Measurements from ENCODE around the gene AKIRIN1. TPM values are rescaled to one million over a fixed set of nuclear protein-coding genes. Genes with fewer than 3 reads are reported as not detected.

AKIRIN1 gene
- polyA plus RNA-seq, 1 of the 3 experiments (the other 2 are of a cell fraction): 37.0 TPM

DNA sequence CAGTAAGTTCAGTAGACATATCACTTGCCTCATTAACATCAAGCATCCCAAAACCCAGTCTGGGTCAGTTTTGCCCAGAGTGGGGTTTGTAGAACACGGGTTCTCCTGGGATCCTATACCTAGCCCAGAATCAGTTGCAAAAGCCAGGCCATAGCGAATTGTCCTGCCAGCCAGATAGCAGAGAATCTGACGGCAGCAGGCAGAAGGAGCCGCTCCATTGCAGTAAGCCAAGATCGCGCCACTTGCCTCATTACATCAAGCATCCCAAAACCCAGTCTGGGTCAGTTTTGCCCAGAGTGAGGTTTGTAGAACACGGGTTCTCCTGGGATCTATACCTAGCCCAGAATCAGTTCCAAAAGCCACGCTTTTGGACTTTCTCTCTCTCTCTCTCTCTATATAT is 54.2 kb downstream of the AKIRIN1 start:
- Histone ChIP-seq H3K4me3 (ENCODE audit: low read depth in 2 of 2, low read length in 1 of 2) (no peak overlapping the region), H3K27ac (ENCODE audit: low read depth in 2 of 2, low read length in 1 of 2) (no peak overlapping the region), H3K9me3 (no peaks in the 10 kb centered on the region), H3K9ac (no peak overlapping the region), H3K9me2 (no peaks in the 10 kb centered on the region), H3F3A (replicated peaks; ENCODE audit: insufficient read depth) (peaks cover 19% of the 10 kb centered on the region), H4K20me1 (ENCODE audit: insufficient read depth) (no peaks in the 10 kb centered on the region), H3K4me2 (no peak overlapping the region), H3K4me1 (ENCODE audit: control insufficient read depth in 1 of 2, insufficient read depth in 2 of 2, low read depth in 1 of 2, low read length in 1 of 2) (0 out of 4 replicates have a peak, but pooled peaks cover 0 to 11% of the 10 kb centered on the region in 2 experiments), H3K36me3 (replicated peaks in 1 of 2; ENCODE audit: control insufficient read depth in 1 of 2, insufficient read depth in 2 of 2, low read length in 1 of 2) (peaks cover 3 to 18% of the 10 kb centered on the region in 2 experiments), H3K79me2 (ENCODE audit: insufficient read depth) (no peaks in the 10 kb centered on the region), H2AFZ (ENCODE audit: low read depth) (no peak overlapping the region), H3K27me3 (ENCODE audit: insufficient read depth) (no peaks in the 10 kb centered on the region)
- no CpG with 5 or more reads among the region's 8 CpGs for WGBS (ENCODE audit: low lambda C conversion rate)
- TF ChIP-seq GATA2 (CRISPR knock-in tag; IDR thresholded peaks at IDR 0.05): no peak
- TF ChIP-seq, protein P1, sequence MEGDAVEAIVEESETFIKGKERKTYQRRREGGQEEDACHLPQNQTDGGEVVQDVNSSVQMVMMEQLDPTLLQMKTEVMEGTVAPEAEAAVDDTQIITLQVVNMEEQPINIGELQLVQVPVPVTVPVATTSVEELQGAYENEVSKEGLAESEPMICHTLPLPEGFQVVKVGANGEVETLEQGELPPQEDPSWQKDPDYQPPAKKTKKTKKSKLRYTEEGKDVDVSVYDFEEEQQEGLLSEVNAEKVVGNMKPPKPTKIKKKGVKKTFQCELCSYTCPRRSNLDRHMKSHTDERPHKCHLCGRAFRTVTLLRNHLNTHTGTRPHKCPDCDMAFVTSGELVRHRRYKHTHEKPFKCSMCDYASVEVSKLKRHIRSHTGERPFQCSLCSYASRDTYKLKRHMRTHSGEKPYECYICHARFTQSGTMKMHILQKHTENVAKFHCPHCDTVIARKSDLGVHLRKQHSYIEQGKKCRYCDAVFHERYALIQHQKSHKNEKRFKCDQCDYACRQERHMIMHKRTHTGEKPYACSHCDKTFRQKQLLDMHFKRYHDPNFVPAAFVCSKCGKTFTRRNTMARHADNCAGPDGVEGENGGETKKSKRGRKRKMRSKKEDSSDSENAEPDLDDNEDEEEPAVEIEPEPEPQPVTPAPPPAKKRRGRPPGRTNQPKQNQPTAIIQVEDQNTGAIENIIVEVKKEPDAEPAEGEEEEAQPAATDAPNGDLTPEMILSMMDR (IDR thresholded peaks at IDR 0.05): no peak
- no peak for TF ChIP-seq FOXJ3 (CRISPR knock-in tag; IDR thresholded peaks at IDR 0.05)
- TF ChIP-seq RCOR1 (IDR thresholded peaks at IDR 0.05; ENCODE audit: low read length): no peak
- TF ChIP-seq MEF2A (IDR thresholded peaks at IDR 0.05; ENCODE audit: borderline replicate concordance, low read depth): no peak
- no peak for TF ChIP-seq POLR2AphosphoS5 (IDR thresholded peaks at IDR 0.05; ENCODE audit: low read depth, low read length)
- TF ChIP-seq, protein P2, sequence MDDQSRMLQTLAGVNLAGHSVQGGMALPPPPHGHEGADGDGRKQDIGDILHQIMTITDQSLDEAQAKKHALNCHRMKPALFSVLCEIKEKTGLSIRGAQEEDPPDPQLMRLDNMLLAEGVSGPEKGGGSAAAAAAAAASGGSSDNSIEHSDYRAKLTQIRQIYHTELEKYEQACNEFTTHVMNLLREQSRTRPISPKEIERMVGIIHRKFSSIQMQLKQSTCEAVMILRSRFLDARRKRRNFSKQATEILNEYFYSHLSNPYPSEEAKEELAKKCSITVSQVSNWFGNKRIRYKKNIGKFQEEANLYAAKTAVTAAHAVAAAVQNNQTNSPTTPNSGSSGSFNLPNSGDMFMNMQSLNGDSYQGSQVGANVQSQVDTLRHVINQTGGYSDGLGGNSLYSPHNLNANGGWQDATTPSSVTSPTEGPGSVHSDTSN (IDR thresholded peaks at IDR 0.05): no peak
- TF ChIP-seq, protein P3, sequence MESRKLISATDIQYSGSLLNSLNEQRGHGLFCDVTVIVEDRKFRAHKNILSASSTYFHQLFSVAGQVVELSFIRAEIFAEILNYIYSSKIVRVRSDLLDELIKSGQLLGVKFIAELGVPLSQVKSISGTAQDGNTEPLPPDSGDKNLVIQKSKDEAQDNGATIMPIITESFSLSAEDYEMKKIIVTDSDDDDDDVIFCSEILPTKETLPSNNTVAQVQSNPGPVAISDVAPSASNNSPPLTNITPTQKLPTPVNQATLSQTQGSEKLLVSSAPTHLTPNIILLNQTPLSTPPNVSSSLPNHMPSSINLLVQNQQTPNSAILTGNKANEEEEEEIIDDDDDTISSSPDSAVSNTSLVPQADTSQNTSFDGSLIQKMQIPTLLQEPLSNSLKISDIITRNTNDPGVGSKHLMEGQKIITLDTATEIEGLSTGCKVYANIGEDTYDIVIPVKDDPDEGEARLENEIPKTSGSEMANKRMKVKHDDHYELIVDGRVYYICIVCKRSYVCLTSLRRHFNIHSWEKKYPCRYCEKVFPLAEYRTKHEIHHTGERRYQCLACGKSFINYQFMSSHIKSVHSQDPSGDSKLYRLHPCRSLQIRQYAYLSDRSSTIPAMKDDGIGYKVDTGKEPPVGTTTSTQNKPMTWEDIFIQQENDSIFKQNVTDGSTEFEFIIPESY (IDR thresholded peaks at IDR 0.05; ENCODE audit: borderline replicate concordance, low read depth): no peak
- no peak for TF ChIP-seq EP300 (IDR thresholded peaks at IDR 0.05; ENCODE audit: borderline replicate concordance in 1 of 2, low read depth in 1 of 2, low read length in 1 of 2)
- no peak for TF ChIP-seq ELF1 (IDR thresholded peaks at IDR 0.05)
- ChIA-PET POLR2A (interaction anchor here (0.6 kb wide), 1 partner anchor 38 kb away, joined by 4 read pairs; no protein-coding TSS in a partner anchor), CTCF (no interaction called here)
- no peak for DNase-seq

DNA sequence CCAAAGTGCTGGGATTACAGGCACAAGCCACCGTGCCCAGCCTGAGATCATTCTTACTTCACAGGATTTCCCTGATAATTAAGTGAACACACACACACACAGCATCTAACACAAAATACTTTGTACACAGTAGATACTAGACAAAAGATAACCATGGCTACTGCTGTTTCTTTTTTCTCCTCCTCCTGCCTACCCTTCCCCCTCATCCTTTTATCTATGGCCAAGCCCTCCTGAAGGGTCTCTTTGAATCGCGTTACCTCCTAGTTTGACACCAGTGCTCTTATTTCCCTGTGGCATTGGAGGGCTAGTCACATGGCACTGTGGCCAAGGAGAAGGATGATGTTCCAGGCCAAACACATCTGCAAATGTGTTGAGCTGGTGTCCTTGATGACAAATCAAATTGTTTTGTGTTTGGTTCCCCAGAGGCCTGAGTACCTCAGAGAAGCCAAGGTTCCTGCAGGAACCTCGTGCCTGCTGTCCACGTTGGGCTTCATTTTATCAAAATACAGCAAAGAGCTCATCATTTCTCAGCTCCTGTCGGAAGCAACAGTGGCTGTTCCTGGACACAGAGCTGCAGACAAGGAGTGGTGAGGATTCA is 55.6 kb downstream of the AKIRIN1 start:
- Histone ChIP-seq H3K27ac (ENCODE audit: low read depth in 2 of 2, low read length in 1 of 2) (peak overlapping the region in 1 of 2 experiments; percentile 88; a peak in 2 of 4 replicates), H3K9me3 (no peaks in the 10 kb centered on the region), H3K4me3 (ENCODE audit: low read depth in 2 of 2, low read length in 1 of 2) (no peak overlapping the region), H3K27me3 (ENCODE audit: insufficient read depth) (no peaks in the 10 kb centered on the region), H3F3A (replicated peaks; ENCODE audit: insufficient read depth) (peaks cover 16% of the 10 kb centered on the region), H3K36me3 (replicated peaks in 1 of 2; ENCODE audit: control insufficient read depth in 1 of 2, insufficient read depth in 2 of 2, low read length in 1 of 2) (peaks cover 3 to 8% of the 10 kb centered on the region in 2 experiments), H3K4me1 (ENCODE audit: control insufficient read depth in 1 of 2, insufficient read depth in 2 of 2, low read depth in 1 of 2, low read length in 1 of 2) (0 out of 4 replicates have a peak, but pooled peaks cover 0 to 11% of the 10 kb centered on the region in 2 experiments), H3K9me2 (no peaks in the 10 kb centered on the region), H2AFZ (ENCODE audit: low read depth) (no peak overlapping the region), H3K4me2 (peak overlapping the region; percentile 44), H3K9ac (peak overlapping the region; percentile 55; the same call in 1 of the 2 replicates), H4K20me1 (ENCODE audit: insufficient read depth) (no peaks in the 10 kb centered on the region), H3K79me2 (ENCODE audit: insufficient read depth) (no peaks in the 10 kb centered on the region)
- CTCF ChIA-PET: no interaction called here
- 96% methylated on average over 6 of the region's 6 CpGs for WGBS (ENCODE audit: low lambda C conversion rate)
- POLR2A ChIA-PET: no interaction called here
- DNase-seq: no peak
- TF ChIP-seq TCF12 (IDR thresholded peaks at IDR 0.05) (no peak), RAD21 (IDR thresholded peaks at IDR 0.05; ENCODE audit: low read length) (no peak), FOSL2 (IDR thresholded peaks at IDR 0.05; ENCODE audit: borderline replicate concordance, low read depth) (no peak), JUND (IDR thresholded peaks at IDR 0.05) (no peak), RXRA (IDR thresholded peaks at IDR 0.05; ENCODE audit: borderline replicate concordance, low read depth) (no peak), ELF1 (IDR thresholded peaks at IDR 0.05) (no peak), CHD2 (IDR thresholded peaks at IDR 0.05; ENCODE audit: low read length, partially characterized antibody) (no peak)
- TF ChIP-seq, protein P4, sequence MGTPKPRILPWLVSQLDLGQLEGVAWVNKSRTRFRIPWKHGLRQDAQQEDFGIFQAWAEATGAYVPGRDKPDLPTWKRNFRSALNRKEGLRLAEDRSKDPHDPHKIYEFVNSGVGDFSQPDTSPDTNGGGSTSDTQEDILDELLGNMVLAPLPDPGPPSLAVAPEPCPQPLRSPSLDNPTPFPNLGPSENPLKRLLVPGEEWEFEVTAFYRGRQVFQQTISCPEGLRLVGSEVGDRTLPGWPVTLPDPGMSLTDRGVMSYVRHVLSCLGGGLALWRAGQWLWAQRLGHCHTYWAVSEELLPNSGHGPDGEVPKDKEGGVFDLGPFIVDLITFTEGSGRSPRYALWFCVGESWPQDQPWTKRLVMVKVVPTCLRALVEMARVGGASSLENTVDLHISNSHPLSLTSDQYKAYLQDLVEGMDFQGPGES (IDR thresholded peaks at IDR 0.05; ENCODE audit: low read depth, low read length): no peak
- TF ChIP-seq, protein P5, sequence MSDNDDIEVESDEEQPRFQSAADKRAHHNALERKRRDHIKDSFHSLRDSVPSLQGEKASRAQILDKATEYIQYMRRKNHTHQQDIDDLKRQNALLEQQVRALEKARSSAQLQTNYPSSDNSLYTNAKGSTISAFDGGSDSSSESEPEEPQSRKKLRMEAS (IDR thresholded peaks at IDR 0.05; ENCODE audit: low read depth): no peak
